Raji (cell line): Measurements from ENCODE around the gene MED22.
A peak's percentile ranks its signal among the peaks of the same experiment; 100 is the strongest.

ENCODE experiments used
- POLR2A ChIP-seq: IDR thresholded peaks from 2 replicates; pipeline ENCODE4 v1.6.1; 2011; ENCODE audit warnings: low read depth, low read length, control low read depth; ENCODE audit not compliant: insufficient read depth

Gene MED22

GRCh38 chr9:133348718-133349573 is 1.0 kb upstream of the MED22 start:
- TF ChIP-seq POLR2A = no peak

- no peak for TF ChIP-seq POLR2A
Measured at GRCh38 chr9:133347515-133347984, 381 bp downstream of the MED22 start.

DNA sequence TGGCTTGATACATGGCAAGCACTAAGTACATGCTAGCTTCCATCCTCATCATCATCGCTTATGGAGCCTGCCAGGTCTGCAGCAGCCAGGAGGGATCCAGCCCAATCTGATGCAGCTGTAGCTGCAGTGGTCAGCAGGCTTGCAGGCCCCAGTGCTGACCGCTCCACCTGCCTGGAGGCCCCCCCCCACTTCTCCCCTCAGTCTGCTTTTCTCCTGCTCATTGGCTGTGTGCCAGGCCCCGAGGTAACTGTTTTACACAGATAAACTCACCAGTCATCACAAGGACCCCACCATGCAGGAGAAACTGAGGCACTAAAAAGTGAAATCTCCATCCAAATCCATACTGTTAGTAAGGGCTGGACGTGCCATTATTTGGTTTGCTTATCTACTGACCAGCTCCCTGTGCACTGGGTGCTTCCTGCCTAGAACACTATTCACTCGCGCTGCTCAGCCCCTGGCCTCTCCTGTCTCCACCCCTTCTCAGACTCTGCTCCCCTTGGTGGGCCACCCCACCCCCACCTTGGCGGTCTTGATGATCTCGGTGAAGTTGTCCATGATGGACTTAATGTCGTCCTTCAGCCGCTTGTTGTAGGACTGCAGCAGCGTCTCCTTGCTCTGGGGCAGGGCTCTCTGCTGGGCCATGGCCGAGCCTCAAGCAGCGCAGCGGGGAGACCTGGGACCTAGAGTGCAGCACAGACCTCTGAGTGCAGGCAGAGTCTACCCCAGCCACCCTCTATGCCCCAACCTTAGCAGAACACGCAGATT is 1.7 kb downstream of the MED22 start:
- no peak for TF ChIP-seq POLR2A

- no peak for TF ChIP-seq POLR2A
Measured at GRCh38 chr9:133345596-133345995, 2.3 kb downstream of the MED22 start.

- TF ChIP-seq POLR2A = no peak
Measured at GRCh38 chr9:133344979-133345378, 3.0 kb downstream of the MED22 start.

DNA sequence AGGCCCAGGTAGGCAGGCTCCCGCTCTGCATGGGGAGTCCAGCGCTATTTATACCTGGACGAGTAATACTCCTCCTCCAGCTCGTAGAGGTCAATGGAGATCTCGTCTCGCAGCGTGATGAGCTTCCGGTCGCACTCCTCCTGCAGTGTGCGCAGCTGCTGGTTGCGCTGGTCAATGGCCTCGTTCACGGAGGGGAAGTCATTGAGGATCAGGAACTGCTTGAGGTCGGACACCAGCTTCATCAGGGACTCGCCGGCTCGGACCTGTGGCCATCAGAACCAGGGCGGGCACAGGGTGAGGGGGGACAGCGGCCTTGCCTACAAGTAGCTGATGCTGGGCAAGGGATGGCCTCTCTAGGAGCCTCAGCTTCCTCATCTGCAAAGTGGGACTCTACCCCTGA is 3.9 kb downstream of the MED22 start:
- TF ChIP-seq POLR2A = no peak

DNA sequence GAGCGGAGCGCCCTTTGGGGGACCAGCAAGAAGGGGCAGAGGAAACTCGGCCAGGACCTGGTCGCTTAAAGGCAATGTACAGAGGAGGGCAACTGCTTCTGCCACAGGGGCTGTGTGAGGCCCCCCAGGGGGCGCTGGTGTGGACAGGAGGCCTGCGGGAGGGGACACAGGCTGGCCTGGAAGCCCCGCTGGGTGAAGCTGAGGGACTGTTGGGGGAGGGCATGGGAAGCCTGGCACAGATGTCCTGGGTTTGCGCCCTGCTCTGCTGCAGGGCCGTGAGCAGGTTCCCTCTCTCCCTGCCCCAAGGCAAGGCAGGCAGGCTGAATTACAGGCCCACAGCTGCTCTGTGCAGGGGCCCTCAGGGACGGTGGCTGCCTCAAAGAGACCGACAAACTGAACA is 5.4 kb downstream of the MED22 start:
- TF ChIP-seq POLR2A = no peak

DNA sequence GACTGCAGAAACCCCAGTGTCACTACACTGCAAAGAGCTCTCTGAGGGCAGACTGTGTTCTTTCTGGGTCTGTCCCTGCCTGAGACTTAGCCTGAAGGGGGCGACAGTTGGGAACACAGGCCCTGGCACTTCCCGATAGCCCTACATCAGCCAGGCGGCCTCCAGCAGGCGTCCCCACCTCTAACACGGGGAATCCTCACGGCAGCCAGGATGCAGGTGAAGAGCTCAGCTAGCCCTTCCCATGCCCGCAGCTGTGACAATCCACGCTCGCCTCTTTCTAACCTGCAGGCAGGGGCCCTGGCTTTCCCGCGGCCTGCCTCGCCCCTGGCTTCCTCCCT is 5.9 kb downstream of the MED22 start:
- TF ChIP-seq POLR2A = no peak

DNA sequence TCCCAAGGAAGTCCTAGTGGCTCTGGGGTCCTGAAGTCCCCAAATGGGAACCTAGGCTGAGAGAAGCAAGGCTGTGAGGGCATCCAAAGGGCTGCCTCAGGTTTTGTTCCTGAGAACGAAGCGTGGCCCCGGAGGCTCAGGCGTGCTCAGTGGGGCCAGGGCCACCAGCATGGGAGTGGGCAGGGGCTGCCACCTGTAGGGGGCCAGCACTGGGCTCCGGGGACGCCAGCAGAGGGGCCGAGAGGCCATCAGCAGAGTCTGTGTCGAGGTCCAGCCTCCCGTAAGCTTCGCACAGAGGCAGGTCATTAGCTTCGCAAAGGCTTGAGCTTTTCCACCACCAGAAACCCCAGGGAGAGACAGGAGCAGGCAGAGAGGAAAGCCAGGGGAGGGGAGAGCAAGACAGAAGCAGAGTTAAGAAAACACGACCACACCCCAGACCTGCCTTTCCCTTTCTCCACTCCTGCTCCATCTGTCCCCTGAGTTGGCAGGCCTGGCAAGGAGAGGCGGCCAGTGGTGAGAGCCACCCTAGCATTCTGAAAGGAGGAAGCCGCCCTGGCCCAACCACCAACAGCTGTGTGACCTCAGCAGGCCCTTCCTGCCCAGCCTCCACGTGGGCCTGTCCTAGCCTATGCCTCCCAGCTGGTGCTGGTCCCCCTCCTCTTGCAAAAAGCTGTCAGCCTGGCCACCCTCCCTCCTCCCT is 6.4 kb downstream of the MED22 start:
- no peak for TF ChIP-seq POLR2A

GRCh38 chr9:133340916-133341315 is 7.0 kb downstream of the MED22 start:
- TF ChIP-seq POLR2A = no peak

- TF ChIP-seq POLR2A = no peak
Measured at GRCh38 chr9:133340256-133340655, 7.7 kb downstream of the MED22 start.

GRCh38 chr9:133339641-133340040 is 8.3 kb downstream of the MED22 start:
- no peak for TF ChIP-seq POLR2A

- peak; percentile 91 for TF ChIP-seq POLR2A
Measured at GRCh38 chr9:133335924-133336811, 11.8 kb downstream of the MED22 start, which contains the start of gene SURF6. Gene SURF6, minus strand, starts transcription at chr9:133336188. Its CDS starts 56 bp downstream, at chr9:133336132.

DNA sequence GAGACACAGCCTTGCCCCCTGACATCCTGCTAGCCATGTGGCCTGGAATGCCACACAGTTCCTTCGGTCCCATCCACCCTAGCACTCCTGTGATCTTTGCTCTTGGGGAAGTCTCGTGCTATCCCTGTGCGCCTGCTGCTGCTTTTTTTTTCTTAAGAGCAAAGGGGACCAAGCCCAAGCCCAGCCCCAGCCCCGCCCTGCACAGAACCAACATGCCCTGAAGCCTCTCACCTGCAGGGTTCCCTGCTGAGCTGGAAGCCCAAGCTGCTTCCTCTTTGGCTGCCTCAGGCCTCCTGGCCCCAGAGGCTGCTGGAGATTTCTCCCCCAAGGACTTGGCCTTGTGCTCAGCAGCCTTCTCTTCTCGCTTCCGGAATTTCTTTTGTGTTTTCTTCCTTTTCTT is 13.8 kb downstream of the MED22 start:
- no peak for TF ChIP-seq POLR2A
